Stimulated activated CD8-positive, alpha-beta memory T cell treated with anti-CD3 and anti-CD28 coated beads, Interleukin-12 subunit alpha, Interleukin-12 subunit beta, amount 100 ng/mL, for 24 hours (primary cell): Measurements from ENCODE around the gene KIAA0513.
A peak's percentile ranks its signal among the peaks of the same experiment; 100 is the strongest.
"Not testable (repeated sequence)": the region's sequence is repeated elsewhere in the genome, so short reads cannot be mapped to it uniquely, and the experiment has no call there.

Experiments used
- DNase-seq: peaks from one replicate; pipeline ENCODE4 v3.0.0-alpha.2; 2020; ENCODE audit errors: extremely low read depth

Gene KIAA0513

DNA sequence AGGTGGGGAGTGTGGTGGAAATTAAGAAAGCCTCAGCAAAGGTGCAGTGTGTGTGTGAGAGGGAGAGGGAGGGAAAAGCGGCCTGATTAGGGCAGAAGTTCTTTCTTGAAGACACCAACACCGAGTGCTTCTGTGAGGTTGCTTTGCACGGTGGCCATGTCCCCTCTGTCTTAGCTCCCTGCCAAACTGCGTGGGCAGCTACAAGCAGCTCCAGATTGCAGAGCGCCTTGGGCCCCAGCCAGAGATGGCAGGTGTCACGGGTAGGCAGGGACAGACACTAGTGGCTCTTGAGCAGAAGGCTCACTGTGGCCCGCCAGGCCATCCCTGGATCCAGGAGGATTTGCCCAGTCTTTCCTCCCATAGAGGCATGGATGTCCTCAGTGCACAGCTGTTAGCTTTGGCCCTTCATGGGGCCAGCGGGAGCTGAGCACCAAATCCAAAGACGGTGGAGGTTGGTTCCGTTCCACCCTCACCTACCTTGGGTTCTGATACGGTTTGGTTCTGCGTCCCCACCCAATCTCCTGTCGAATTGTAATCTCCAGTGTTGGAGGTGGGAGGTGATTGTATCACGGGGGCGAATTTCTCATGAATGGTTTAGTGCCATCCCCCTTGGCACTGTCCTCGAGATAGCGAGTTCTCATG lies 21.4 kb downstream of the KIAA0513 start:
- no peak for DNase-seq

DNA sequence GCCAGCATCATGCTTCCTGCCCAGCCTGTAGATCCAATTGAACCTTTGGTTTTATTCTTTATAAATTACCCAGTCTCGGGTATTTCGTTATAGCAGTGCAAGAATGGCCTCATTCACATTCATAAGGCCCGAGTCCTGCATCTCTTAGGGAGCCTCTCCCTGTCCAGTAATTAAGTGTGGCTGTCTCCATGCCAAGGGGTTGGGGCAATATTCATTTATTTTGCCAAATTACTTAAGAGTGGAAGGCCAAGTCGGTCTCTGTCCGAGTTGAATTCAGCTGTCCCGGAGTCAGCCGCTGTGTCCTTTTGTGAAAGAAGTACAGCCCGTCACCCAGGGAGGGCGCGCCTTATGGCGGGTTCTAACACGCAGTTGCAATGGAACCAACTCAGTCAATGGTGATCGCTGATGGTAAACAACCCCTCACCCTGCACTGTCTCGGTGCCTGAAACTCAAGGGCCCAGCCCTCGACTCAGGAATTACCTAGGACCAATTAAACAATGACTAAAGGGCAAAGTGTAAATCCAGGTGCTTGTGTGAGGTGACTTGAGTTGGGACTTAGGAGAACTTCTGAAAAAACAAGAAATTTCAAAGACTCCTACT lies 22.2 kb downstream of the KIAA0513 start:
- no peak for DNase-seq

DNA sequence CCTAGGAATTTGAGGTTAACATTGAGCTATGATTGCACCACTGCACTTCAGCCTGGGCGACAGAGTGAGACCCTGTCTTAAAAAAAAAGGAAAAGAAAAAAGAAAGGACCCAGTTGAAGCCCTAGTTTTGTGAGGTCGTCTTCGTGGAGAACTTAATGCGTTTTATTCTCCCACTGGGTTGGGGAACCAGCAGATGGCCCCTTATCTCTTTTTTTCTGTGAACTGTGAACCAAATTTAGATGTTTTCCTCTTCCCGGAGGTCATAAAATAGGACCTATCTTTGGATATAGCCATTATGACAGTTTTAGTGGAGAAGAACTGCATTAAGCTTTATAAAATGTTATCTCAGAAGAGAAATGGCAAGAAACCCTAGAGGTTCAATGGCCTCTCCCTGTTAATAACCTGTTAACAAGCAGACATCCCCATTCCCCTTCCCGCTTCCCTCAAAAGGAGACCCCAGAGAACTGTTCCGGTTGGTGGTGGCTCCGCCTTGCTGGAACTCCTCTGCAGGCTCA lies 23.5 kb downstream of the KIAA0513 start:
- DNase-seq: no peak

DNA sequence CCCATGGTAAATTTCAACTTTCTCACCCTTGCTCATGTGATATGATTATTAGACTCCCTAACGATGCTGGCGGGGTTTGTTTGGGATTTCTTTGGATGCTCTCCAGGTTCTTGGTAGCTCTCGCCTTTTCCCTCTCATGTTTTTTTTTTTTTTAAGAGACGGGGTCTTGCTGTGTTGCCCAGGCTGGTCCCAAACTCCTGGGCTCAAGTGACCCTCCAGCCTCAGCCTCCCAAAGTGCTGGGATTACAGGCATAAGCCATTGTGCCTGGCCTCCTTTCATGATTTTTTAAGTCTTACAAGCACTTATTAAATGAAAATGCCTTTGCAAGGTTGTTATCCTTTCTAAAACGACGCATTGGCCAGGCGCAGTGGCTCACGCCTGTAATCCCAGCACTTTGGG lies 24.1 kb downstream of the KIAA0513 start:
- DNase-seq: no peak

DNA sequence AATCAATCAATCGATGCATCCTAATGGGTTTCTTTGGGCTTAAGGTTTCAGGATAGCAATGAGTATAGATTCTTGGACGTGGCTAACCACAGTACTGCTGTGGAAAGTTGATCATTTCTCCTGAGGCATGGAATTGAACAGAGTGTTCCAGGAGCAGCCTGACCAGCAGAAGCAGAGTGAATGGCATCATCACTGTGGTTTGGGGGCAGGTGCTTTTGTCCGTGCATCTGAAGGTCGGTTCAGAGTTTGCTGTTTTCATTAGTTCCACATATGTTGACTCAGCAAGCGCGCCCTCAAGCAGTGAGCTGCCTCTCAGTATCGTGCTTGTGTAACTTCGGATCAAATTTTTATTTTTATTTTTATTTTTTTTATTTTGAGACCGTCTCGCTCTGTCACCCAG lies 24.9 kb downstream of the KIAA0513 start:
- DNase-seq: no peak

DNA sequence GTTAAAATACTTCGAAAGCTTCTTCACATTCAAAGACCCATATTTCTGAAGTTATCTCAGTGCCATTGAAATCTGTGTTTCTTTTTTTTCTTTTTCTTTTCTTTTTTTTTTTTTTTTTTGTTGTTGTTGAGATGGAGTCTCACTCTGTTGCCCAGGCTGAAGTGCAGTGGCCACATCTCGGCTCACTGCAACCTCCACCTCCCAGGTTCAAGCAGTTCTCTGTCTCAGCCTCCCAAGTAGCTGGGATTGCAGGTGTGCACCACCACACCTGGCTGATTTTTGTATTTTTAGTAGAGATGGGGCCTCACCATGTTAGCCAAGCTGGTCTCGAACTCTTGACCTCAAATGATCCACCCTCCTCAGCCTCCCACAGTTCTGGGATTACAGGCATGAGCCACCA lies 26.7 kb downstream of the KIAA0513 start:
- DNase-seq: not testable (repeated sequence)

DNA sequence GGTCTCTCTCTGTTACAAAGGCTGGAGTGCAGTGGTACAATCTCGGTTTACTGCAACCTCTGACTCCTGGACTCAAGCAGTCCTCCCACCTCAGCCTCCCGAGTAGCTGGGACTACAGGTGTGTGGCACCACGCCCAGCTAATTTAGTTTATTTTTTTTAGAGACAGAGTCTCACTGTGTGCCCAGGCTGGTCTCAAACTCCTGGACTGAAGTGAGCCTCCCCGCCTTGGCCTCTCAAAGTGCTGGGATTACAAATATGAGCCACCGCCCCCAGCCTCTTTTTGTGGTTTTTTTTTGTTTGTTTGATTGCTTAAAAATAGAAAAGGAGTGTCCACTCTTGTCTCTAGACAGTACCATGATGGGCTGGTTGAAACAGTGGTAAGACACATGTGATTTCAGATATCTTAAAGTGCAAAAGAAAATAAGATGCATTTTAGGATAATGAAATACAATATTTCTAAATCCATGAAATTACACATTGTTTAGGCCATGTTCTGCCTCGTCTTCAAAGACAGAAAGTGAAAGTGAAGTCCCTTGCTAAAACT lies 27.4 kb downstream of the KIAA0513 start:
- DNase-seq: no peak

DNA sequence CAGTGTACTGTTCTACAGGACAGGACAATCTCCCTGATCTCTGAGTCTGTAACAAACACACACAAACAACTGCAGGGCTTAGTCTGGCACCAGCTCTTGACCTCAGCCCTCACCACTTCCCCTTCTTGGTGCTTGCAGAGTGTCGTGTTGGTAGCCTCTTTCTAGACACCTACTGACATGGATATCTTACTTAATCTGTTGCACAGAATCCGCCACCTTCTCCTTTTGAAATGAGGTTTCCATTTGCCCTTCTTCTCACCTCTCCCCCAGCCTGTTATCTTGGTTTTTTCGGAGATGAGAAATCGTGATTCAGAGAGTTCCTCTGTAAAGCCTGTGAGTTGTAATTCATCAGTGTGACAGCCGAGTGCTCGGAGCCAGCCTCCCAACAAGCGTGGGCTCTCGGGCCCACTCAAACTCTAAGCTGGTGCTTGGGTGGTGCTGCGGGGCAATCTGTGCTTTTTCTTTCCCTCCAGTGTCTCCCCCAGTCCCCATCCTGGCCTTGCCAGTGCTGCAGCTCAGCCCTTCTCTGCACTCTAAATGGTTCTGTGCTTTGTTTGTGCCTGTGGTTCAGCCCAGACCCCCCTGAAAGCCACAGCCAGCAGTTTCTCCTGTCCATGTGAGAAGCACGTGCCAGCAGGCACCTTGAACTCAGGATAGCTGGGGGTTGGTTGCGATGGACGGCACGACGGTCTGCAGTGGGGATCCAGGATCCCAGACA lies 28.1 kb downstream of the KIAA0513 start:
- peak; percentile 36 for DNase-seq

DNA sequence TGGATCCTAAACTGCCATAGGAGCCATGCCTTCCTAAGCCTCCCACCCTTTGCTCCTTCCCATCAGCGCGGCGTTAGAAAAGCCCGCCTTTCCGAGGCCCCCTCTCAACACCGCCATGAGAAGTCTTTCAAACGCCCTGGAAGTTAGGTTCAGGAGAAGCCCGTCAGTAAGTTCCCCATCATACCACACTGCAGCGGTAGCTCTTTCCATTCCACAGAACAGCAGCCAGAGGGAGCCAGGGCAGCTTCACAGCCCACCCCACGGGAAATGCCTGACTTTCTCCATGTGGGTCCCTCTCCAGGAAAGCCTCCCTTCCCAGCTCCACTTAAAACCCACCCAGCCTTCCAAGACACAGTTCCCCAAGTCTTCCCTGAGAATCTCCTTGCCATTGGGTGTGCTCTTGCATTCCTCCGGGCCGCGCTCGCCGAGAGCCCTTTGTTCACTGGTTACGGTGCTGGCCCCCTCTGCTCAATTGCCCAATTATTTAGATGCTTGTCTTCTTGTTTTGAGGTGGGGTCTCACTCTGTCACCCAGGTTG lies 28.7 kb downstream of the KIAA0513 start:
- DNase-seq: no peak

DNA sequence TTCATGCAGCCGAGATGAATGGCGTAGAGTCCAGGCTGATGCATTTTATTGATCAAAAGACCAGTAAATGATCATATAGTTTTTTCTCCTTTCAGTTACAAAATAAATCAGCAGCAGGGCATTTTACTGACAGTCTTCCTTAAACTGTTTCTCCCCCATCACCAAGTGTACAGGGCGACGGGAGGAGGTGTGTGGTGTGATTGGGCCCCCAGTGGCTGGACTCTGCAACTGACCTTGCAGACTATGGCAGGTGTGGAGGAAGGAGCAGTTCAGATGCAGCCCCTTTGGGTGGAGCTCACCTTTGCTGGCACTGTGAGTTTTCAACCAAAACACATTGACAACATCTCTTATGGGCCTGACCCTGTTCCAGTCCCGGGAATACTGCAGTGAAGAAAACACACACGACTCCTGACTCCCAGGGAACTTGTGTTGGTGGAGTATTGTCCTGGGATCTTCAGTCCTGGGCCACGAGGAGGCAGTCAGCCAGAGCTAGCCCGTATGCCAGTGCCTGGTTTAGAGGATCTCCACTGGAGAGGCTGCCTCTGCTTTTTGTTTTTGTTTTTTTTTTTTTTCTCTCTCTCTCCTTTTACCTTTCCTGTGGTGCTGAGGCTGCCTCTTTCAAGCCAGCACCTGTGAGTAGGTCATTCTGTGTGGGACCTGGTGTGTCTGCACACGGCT lies 29.8 kb downstream of the KIAA0513 start:
- no peak for DNase-seq

DNA sequence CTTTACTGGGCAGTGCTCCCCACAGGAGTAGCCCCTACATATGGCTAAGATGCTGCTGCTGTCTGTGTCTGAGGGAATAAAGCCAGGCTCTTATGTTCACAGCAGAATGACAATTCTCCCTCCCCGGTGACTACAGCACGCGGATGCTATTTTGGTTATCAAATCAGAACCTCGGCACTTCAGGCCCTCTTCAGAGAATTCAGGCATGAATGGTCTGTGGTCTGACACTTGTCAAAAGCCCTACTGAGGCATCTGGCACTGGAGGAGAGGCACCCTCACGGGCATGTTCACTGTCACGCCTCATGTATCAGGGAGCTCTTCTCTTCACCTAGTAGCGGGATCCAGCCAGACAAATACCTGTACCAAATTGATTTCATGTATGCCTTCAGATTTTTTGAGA lies 30.4 kb downstream of the KIAA0513 start:
- no peak for DNase-seq

DNA sequence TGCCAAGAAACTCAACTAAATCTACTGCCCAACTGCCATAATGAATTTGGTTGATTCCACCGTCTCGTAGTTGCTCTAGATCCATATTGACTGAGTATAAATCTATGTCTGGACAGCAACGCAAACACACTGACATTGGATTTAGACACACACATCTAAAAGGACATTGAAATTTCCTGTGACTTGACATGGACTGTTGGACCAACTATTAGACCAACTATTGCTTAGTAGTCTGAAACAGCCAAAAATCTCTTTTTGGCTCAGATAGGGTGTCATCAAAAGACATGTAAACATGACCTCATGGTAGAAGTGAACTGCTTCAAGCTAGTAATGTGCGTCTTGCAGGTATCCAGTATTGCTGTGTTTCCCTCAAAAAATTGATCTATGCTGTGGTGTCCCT lies 31.3 kb downstream of the KIAA0513 start:
- DNase-seq: no peak

DNA sequence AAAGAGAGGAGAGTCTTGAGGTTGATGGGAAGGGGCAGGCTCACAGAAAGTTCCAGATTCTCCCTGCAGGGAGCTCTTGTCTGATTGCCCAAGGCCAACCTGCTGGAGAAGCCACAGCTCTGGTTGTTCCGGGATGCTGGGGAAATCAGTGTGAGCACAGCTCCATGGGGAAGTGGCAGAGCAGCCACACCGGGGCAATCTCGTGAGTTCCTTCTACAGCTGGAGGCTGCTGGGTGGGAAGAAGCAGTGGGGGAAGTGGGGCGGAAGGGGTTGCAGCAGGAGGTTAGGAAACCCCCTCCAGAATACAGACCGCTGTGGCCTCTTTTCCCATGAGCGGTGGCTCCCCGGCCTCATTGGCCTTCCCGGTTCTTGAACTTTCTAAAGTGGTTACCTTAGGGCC lies 34.0 kb downstream of the KIAA0513 start:
- DNase-seq: no peak

DNA sequence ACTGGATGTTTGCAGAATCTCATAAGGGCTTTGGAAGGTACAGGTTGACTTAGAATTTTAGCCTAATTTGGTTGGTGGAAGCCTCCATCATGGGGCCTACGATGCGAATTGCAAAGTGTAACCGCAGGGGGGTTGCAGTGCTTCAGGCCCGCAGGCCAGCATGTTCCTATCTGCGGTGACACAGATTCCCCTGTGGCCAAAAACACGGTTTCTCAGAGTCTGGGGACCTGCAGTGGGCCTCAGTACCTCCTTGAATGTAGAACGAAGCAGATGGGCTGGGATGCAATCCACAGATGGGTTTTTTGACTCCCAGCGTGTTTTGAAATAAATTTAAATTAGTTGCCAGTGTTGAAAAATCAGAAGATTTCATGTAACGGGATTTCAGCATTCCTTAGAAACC lies 34.7 kb downstream of the KIAA0513 start:
- no peak for DNase-seq

DNA sequence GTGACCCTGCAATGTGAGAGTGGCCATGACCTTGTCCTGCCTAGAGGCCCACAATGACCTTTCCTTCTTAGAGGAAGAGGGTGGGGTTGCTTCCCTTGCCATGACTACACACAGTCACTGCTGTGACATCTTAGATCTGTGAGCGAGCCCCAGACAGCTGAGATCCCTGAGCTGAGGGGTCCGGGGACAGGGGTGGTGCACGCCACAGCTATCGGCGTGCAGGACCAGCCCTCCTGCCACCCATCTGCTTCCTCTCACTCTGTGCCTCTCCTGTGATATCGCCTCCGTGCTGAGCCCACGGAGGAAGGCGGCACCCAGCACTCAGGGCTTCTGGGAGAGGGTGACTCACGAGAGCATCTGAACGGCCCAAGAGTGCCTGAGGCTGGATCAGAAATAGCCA lies 35.2 kb downstream of the KIAA0513 start:
- DNase-seq: no peak

DNA sequence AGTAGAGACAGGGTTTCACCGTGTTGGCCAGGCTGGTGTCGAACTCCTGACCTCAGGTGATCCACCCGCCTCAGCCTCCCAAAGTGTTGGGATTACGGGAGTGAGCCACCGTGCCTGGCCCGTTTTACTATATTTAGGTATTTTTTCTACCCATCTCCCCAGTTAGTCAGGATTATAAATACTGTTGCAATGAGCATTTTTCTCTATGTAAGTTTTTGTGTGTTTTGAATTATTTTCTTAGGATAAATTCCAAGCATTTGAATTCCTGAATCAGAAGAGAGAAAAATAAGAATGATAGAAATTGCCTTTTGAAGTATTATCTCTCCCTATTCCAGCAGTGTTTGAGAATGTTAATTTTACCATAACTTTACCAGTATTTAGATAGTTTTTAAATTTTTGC lies 36.6 kb downstream of the KIAA0513 start:
- DNase-seq: no peak

DNA sequence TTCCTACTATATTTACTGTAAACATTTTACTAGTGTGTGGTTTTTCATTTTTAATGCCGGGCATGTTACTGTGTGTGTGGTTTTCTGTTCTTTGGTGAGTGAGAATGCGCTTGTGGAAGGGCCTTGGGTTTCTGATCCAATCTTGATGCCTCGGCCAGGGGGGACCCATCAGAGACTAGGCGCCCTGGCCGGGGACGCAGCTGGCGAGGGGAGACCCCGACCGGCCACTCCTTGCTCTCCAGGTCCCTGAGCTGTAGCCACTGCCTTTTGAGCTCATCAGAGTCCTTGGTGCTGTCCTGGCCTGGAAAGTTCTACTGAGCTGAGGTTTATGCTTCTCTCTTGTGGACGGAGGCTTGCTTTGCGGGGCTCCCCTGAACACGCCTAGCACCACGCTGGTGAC lies 37.5 kb downstream of the KIAA0513 start:
- no peak for DNase-seq

DNA sequence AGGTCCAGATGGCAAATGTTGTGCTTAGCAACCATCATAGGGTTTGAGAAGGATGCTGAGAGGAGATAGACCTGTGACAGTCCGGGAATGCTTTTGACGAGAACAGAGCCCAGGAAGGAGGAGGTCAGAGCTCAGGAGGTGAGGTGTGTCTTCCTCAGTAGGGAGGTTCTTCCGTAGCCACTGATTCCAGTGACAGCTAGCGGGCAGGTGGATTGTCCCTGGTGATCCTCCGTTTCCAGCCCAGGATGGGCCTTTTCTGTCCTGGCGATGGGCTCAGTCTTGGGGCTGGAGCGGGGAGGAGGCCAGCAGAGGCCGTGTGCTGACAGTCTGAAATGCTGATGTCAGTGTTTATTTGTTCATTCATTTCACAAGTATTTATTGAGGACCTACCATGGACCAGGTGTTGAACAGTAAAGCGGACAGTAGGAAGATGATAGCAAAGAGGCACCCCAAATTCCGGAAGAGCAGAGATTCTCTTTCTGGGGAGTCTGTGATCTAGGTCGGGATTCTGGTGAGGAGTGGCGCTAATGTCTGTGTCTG lies 38.8 kb downstream of the KIAA0513 start:
- no peak for DNase-seq

DNA sequence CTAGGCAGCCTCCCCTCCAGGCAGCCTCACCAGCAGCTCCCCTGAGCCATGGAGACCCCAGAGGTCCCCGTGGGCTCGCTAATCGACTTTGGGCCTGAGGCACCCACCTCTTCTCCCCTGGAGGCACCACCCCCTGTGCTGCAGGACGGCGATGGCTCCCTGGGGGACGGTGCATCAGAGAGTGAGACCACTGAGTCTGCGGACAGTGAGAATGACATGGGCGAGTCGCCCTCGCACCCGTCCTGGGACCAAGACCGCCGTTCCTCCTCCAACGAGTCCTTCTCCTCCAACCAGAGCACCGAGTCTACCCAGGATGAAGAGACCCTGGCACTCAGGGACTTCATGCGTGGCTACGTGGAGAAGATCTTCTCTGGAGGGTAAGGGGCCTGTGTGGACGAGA lies 39.4 kb downstream of the KIAA0513 start:
- DNase-seq: no peak

DNA sequence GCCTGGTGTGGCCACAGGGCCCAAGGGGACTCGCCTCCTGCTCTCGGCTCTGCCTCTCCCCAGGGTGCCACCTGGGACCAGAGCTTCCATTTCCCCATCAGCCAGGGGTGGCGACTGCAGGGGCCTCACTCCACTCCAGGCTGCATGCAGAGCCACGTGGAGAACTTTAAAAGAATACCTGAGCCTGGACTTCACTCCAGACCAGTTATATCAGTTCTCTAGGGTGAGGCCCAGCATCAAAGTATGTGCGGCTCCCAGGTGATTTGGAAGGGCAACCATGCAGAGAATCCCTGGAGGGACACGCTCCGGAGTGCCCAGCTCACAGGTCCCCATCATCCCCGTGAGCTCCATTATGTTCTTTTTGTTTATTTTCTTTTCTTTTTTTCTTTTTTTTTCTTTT lies 39.8 kb downstream of the KIAA0513 start:
- no peak for DNase-seq

DNA sequence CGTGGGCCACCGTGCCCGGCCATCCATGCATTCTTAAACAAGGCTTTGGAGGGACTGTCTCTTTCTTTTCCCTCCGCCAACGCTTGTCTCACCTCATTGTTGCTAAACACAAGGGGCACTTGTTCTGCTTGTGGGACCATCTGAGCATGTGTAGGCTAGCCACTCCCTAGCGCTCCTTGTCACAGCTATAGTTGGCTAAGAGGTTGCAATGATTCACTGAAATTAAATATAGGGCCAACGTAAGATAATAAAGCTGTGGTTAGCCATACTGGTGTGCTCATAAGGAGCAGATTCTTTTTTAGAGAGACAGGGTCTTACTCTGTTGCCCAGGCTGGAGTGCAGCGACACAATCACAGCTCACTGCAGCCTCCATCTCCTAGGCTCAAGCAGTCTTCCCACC lies 41.2 kb downstream of the KIAA0513 start:
- no peak for DNase-seq

DNA sequence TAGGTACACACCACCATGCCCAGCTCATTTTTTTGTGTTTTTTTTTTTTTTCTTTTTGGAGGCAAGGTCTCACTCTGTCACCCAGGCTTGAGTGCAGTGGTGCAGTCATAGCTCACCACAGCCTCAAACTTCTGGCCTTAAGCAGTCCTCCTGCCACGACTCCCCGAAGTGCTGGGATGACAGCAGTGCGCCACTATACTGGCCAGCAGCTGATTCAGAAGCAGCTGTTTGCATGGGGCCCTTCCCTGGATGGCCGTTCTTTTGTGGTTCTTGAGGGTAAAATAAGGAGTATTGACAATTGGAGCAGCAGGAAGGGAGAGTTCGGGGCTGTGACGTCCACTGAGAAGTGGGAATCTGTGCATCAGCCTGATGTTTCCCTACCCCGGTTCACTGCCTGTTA lies 41.6 kb downstream of the KIAA0513 start:
- no peak for DNase-seq
